ENCODE results near the gene STK38.

DNA sequence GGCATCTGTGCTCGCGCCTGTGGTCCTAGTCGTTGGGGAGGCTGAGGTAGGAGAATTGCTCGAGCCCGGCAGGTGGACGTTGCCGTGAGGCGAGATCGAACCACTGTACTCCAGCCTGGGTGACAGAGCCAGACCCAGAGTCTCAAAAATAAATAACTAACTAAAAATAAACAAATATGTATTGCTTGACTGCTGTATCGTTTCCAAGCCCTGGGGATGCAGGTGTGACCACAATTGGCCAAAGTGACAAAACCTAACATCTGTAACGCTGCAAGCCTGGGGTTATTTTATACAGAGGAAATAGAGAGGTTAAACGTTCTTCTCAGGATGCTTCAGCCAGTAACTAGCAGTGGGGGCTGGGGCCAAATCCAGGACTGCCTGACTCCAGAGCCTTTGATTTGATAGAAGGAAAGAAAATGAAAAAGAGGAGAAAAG, 45.0 kb upstream of the STK38 start:
- TF ChIP-seq POLR2AphosphoS5 (IDR thresholded peaks at IDR 0.05; ENCODE audit: borderline replicate concordance, low read depth, low read length) (no peak), EZH2 (IDR thresholded peaks at IDR 0.05) (no peak), FOXP2 (optimal IDR thresholded peaks at IDR 0.05; ENCODE audit: control extremely low read depth, extremely low read length, insufficient read depth) (no peak)
